Measurements from ENCODE around the gene NLGN4Y. TPM values are rescaled to one million over a fixed set of nuclear protein-coding genes. Genes with fewer than 3 reads are reported as not detected.
"Not testable (repeated sequence)": the region's sequence is repeated elsewhere in the genome, so short reads cannot be mapped to it uniquely, and the experiment has no call there.

NLGN4Y gene
- total RNA-seq, 2 experiments from 2014 or later, result 0.72 to 1.2 TPM

DNA sequence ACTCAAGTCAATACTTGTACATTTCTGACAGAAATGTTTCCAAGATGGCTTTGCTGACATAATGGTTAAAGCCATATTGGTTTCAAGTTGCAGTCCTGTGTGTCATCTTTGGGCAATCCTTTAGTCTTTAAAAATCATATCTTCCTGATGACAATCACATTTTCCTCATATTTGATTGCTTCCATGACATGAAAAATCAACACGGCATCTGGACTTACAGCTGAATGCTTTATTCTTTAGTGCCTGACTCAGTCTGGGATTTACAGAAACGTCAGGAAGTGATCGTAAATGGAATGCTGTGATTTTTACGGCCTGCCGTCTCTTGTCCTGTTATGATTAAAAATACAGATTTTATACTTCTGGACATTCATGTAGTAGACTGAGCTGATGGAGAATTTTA, 304.2 kb downstream of the NLGN4Y start:
- POLR2A ChIA-PET, result no interaction called here

DNA sequence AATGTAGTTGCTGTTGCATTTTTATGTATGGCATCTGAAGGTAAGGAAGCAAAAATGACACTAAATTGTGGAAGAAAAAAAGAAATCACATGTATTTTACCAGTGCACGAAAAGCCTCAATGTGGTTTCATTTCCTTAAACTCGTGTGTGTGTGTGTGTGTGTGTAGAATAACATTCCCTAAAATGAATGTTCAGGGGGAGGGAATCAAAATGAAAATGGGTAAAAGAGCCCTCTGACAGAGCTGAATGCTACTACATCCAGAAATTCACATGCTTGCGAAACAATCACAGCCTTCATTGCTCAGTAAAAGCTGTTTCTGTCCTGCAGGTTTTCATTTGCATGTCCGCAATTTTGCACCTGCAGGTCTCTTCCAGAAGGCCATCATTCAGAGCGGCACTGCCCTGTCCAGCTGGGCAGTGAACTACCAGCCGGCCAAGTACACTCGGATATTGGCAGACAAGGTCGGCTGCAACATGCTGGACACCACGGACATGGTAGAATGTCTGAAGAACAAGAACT, 305.1 kb downstream of the NLGN4Y start:
- POLR2A ChIA-PET, result no interaction called here
- CTCF ChIA-PET, result no interaction called here

More for the DNA sequence above, 304.2 kb downstream of the NLGN4Y start:
- CTCF ChIA-PET, result no interaction called here

GRCh38 chrY:14834103-14835060, 310.1 kb downstream of the NLGN4Y start:
- ChIA-PET POLR2A (no interaction called here), CTCF (no interaction called here)

GRCh38 chrY:14837466-14837865, 313.1 kb downstream of the NLGN4Y start:
- ChIA-PET POLR2A (no interaction called here), CTCF (no interaction called here)

DNA sequence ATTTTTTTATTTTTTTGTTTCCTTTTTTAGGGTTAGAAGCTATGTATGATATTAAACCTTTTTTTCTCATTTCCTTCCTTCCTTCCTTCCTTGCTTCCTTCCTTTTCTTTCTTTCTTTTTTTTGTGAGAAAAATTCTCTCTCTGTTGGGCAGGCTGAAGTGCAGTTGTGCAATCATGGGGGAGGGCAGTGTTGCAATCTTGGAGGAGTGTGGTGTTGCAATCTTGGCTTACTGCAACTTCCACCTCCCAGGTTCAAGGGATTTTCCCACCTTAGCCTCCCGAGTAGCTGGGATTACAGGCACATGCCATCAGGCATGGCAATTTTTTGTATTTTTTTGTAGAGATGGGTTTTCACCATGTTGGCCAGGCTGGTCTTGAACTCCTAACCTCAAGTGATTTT, 326.4 kb downstream of the NLGN4Y start:
- CTCF ChIA-PET, result no interaction called here
- POLR2A ChIA-PET, result no interaction called here

- ChIA-PET POLR2A (no interaction called here), CTCF (no interaction called here)
These were observed 336.1 kb downstream of the NLGN4Y start for GRCh38 chrY:14860448-14860847.

GRCh38 chrY:14861033-14861432, 336.7 kb downstream of the NLGN4Y start:
- CTCF ChIA-PET, POLR2A ChIA-PET: not testable (repeated sequence)

DNA sequence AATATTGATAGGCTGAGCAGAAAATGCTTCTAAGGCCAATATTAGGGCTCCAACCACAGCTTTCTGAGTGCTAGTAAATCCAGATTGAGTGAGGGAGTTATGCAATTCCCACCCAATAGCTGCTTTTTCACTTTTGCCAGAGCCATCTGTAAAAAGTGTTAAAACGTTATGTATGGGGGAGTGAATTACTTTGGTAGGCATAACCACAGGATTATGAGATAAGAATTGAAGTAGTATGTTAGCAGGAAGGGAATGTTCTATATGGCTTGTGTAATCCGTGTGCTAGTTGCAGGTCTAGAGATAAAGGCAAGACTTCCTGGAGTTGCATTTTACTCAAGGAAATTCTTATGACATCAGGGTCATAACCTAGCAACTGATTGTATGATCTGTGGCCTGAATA, 347.6 kb downstream of the NLGN4Y start:
- CTCF ChIA-PET, result no interaction called here
- POLR2A ChIA-PET, result no interaction called here

All from activated CD8-positive, alpha-beta memory T cell treated with anti-CD3 and anti-CD28 coated beads for 36 hours (primary cell).